Fibroblast of skin of right quadriceps (primary cell): Measurements from ENCODE around the gene BANP.
"Not testable (repeated sequence)": the region's sequence is repeated elsewhere in the genome, so short reads cannot be mapped to it uniquely, and the experiment has no call there.

ENCODE experiments used
- DNase-seq: peaks from one replicate; pipeline ENCODE4 v3.0.0-alpha.2; 2013

Gene BANP

DNA sequence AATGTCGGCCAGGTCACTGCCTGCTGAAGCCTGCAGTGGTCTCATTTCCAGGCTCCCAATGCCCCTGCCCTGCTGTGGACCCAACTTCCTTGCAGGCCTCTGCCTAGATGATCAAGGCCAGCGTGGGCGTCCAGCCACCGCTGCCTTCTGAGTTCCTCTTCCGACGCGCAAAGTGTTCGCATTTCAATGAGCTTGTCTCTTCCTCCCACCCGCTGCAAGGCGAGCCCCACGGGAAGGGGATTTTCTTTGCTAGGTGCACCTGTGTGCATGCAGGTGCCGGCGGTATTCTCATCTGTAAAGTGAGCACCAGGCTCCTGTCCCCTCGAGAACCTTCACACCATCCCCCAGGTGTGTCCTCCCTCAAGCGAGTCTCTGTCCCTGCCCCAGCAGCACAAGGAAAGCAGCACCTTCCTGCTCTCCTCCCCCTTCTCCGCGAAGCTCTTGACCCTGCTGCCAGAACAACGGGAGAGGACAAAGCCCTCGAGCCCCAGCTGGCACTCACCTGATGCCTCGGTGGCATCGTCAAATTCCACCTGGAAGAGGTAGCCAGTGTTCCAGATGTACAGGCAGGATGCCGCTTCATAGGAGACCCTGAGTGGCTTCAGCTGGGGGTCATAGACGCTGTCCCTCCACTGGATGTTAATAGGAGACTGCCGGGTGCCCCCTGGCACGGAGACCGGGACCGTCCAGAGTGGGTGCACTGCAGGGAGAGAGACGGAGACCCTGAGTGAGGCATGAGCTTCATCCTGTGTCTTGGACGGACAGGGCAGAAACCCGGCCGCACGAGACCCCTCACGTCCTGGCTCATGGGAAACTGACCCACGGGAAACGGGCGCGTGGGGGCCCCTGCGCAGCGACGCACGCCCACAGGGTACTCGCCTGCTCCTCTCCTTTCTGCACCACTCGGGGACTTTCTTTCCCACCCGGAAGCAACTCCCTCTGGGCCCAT lies 24.7 kb upstream of the BANP start:
- DNase-seq: no peak

DNA sequence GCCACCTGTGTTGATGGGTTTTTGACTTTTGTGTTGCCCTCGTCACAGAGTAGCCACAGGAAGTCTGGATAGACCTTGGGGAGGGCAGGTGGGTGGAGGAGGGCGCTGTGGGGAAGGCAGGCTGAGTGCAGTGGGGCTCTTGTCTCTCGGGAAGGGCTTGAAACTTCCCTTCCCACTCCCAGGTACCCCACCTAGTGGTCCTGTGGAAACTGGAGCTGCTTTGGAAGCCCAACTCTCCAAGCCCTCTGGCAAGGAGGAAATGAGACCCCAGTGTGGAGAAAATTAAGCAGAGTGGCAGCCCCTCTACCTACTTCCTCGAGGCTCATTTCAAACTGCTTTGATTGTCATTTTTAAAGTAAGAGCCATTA lies 24.1 kb upstream of the BANP start:
- DNase-seq: no peak

DNA sequence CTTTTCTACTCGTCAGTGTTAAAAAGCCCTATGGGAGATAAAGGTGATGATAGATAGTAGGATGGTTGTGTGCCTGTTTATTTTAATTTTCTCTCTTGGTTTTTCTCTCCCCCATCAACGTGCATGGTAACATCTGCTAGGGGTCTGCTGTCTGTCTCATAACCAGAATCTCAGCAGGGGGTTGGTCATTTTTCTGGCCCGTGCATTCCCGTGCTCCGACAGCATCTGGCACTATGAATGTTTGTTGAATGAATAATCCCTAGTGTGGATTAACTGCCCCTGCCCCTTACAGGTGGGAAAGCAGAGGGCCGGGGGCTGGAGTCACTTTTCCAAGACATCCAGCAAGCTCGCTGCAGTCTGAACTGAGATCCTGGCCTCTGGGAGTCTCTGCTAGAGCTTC lies 21.2 kb upstream of the BANP start:
- DNase-seq: peak; percentile 53

DNA sequence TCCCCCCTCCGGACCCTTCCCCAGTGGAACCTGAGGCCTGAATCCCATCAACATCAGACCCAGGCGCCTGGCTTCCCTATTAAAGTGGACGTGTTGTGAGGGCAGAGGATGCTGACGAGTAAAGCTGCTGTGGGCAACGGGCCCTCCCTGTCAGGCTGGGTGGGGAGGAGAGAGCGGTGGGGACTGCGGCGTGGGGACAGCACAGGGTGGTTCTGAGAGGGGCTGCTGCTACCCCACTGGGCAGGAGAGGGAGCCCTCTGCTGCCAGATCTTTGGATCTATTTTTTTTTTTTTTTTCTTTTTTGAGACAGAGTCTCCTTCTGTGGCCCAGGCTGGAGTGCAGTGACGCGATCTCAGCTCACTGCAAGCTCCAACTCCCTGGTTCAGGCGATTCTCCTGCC lies 20.8 kb upstream of the BANP start:
- DNase-seq: no peak

DNA sequence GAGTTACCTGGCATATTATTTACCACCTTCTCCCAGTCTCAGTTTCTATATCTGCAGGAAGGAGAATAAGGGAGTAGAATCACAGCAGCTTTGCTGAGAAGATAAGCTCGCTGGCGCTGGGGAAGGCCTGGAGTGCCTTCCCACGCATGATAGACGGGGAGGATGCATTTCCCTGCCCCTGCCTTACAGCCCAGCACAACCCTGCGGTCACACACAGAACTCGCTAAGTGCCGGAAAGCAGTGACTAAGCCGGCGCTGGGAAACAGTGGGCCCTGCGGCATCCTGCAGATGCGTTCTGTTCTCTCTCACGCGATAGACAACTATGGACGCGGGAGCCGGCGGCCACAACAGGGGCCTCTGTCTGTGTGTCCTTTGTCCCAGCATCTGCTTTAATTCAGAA lies 19.7 kb upstream of the BANP start:
- DNase-seq: no peak

DNA sequence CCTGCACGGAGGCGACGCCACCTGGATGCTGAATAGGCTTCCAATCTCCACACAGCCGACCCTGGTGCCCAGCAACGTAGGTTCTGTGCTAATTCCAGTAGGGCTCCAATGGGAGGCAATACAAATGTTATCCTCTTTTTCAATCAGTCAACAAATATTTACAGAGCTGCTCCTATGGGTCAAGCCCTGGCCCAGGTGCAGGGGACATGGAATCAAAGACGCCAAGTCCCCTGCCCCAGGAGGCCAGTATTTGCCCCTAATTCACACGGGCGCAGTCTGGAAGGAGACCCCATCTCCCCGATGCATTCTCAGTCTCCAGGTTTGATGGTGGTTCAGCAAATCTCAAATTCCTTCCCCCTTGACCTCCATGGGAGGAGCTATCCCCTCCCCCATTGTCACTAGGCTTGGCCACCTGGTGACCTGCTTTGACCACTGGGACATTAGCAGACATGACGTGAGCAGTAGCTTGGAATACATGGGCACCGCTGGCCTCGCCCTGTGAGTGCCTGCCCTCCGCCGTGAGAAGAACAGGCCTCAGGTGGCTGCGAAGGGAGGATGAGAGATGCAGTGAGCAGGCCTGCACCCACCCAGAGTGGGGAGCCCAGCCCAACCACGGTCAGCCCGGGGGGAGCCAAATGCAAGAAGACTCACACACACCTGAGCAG lies 18.6 kb upstream of the BANP start:
- not testable (repeated sequence) for DNase-seq

DNA sequence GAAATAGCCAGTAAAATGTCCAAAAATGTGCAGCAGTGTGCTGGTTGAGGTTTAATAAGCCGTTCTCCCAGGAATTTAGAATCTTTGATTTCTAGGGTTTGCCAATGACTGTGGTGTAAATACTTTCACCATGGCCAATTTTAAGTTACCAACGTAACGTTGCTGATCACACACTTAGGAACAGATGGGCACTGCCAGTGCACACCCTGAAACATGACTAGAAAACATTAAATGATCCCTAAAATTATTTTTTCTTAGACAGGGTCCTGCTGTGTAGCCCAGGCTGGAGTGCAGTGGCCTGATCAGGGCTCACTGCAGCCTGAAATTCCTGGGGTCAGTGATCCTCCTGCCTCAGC lies 18.1 kb upstream of the BANP start:
- no peak for DNase-seq

DNA sequence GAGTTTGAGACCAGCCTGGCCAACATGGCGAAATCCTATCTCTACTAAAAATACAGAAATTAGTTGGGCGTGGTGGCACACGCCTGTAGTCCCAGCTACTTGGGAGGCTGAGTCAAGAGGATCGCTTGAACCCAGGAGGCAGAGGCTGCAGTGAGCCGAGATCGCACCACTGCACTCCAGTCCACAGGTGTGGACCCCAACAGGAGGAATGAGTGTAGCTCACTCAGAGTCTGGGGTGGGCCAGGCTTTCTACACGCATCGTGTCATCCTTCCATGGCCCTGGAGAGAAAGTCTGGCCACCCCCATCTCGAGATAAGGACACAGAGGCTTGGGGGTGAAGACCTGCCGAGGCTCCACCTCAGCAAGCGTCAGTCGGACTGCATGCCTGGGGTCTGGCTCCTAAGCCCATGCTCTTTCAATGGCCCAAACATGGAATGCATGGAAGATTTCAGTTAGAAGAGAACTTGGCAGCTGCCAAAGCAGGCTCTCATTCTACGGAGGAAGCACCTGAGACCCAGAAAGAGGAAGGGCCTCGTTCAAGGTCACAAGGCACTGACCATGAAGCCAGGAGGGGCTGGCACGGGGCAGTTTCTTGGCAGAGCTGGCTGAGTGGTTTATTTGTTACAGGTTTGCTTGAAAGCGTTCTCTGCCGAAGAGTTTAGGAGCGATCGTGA lies 16.3 kb upstream of the BANP start:
- DNase-seq: not testable (repeated sequence)

DNA sequence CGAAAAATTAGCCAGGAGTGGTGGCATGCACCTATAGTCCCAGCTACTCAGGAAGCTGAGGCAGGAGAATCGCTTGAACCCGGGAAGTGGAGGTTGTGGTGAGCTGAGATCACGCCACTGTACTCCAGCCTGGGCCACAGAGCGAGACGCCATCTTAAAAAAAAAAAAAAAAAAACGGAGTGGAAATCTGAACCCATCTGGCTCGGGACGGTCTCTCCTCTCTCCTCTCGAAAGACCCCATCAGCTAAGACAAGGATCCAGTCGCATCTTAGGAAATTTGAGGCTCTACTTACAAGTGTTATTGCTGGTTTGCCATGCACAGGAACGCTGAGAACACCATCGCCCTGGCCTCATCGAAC lies 15.2 kb upstream of the BANP start:
- not testable (repeated sequence) for DNase-seq

DNA sequence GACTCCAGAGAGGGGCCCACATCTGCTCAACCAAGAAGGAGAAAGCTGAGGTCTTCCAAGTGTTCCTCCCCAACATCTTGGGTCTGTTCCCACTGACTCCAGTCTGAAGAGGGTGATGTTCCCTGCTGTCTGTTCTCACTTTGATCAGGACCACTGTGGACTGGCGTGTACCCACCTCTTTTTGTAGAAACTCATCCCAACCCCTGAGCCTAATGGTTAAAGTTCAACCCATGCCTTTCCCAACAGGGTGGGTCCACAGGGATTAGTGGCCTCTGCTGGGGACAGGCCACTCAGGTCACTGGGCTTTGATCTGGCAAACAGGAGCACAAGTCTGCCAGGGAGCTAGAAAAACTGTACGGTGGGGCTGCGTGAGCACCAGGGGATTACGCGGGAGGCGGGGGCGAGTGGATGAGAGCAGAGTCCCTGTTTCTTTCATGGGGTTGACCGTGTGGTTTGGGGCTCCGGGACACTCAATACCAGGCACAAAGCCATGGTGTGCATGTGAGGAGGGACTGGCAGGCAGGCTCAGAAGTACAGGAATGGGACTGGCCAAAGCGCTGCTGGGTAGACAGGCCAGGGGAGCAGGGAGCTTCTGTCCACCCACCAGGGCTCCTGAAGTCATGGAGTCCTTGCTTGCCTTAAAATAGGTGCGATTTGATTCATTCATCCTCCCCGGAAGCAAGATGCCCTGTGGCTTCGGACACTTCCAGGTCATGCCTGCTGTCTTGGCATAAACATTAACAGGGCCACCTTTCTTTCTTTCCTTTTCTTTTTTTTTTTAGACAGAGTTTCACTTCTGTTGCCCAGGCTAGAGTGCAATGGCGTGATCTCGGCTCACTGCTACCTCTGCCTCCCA lies 14.6 kb upstream of the BANP start, which contains the start of gene CA5A:
CA5A (minus strand) TSS at position 155 of the 856 bp plus-strand sequence; CDS start at position 76, 79 bp downstream.
- DNase-seq: no peak

DNA sequence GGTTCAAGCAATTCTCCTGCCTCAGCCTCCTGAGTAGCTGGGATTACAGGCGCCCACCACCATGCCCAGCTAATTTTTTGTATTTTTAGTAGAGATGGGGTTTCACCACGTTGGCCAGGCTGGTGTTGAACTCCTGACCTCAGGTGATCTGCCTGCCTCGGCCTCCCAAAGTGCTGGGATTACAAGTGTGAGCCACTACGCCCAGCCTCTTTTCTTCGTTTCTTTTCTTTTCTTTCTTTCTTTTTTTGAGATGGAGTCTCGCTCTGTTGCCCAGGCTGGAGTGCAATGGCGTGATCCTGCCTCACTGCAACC lies 14.0 kb upstream of the BANP start:
- not testable (repeated sequence) for DNase-seq

DNA sequence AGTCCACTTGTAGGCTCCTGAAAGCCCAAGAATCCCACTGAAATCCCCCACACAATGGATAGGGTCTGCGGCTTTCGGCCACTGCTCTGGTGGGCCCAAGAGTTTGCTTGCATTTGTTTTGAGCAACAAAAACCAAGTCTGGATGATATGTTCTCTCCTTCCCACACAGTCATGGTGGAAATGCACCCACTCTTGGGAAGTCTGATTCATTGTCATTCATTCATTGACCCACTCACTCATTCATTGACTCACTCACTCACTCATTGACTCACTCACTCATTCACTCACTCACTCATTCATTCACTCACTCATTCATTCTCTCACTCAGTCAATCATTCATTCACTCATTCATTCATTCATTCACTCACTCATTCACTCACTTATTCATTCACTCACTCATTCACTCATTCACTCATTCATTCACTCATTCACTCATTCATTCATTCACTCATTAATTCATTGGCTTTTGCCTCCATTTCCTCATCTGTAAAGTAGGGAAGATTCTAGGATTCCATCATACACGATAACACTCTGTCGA lies 12.8 kb upstream of the BANP start:
- no peak for DNase-seq

DNA sequence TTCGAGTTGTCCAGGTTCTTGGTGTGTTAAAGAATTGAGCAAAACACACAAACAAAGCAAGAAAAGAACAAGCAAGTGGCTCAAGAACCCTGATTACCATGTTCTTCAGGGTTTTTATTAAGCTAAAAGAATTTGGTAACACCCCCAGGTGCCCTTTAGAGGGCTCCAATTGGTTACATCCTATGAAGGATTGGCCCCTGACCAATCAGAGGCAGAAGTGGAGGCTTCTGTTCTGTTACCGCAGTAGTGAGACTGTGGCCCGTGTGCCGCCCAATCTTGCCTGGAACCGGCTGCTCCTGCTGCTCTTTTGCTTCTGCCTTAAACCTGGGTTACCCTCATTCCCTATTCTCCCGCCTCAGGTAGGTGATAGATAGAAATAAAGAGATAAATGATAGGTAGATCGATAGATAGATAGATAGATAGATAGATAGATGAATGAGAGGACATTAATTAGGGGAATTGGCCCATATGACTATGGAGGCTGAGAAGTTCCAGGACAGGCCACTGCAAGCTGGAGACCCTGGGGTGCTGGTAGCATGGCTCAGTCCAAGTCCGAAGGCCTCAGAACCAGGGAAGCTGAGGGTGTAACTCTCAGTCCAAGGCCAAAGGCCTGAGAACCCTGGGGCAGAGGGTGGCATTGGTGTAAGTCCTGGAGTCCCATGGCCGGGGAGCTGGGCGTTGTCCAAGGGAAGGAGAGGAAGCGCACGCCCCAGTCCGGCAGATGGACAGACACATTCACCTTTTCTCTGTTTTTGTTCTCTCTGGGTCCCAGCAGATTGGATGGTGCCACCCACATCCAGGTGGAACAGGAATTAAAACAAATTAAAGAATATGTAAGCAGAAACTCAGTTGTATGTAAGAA lies 11.4 kb upstream of the BANP start:
- DNase-seq: no peak

DNA sequence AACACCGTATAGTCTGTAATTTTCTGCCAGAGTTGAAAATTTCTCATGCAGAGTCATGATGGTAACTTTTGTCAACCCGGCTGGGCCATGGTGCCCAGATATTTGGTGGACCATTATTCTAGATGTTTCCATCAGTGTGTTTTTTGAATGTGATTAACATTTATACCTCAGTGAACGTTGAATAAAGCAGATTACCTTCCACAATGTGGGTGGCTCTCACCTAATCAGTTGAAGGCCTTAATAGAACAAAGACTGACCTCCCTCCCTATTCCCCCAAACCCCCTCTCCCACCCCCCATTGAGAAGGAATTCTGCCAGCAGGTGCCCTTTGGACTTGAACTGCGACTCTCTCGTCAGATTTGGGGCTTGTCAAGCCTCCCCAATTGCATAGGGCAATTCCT lies 8.6 kb upstream of the BANP start:
- DNase-seq: no peak

DNA sequence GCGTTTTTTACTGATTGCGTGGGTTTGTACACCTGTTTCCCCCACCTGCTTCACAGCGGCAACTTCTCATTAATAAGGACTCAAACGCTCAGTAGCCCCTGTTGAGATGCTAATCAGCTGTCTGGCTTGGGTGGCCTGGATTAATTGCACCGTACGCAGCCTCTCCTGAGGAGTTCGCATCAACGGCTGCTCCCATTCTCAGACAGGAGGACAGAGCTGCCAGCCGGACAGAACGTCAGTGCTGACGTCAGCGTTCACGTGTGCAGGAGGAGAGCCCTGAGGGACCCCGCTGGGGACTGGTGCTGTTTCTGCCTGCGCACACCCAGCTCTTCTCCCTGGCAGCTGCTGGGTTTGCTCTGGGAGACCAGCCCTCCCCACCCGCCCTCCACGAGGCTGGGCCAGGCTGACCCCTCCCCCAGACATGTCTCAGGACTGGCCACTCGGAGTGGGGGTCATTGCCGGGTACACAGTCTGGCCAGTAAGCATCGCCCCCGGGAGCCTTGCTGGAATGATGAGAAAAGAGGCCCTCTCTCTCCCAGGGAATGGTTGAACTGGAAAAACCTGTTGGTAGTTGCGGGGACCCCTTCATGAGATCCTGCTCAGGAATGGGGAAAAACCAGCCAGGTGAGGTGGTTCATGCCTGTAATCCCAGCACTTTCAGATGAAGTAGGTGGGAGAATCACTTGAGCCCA lies 5.7 kb upstream of the BANP start:
- peak; percentile 56 for DNase-seq

DNA sequence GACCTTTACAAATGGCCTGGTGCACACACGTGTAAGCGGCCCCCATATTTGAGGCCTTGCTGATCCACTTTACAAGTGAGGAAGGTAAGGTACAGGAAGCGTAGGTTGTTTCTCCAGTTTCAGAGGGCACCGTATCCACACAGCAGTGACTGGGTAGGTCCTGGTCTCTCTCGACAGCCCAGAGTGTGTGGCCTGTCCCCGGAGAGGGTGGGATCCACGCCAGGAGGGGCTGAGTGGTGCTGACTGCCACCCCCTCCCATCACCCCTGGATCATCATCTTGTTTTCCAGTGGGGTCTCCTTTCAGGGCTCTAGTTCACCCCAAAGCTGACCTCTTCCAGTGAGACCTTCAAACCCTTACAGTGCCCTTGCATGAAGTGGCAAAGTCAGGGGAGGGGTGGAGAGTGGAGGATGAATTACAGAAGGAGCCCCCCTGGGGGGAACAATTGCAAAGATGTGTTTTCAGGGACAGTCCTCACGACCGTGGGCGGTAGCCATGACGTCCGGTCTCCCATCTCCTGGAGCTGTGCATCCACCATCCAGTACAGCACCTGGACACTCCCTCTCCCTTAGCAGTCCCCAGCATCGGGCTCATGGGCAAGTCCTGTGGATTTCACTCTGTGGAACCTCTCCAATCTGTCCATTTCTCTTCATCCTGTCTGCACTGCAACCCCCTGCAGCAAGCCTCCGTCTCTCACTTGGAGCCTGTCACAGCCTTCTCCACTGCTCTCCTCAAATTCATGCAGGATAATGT lies 4.5 kb upstream of the BANP start:
- DNase-seq: no peak

DNA sequence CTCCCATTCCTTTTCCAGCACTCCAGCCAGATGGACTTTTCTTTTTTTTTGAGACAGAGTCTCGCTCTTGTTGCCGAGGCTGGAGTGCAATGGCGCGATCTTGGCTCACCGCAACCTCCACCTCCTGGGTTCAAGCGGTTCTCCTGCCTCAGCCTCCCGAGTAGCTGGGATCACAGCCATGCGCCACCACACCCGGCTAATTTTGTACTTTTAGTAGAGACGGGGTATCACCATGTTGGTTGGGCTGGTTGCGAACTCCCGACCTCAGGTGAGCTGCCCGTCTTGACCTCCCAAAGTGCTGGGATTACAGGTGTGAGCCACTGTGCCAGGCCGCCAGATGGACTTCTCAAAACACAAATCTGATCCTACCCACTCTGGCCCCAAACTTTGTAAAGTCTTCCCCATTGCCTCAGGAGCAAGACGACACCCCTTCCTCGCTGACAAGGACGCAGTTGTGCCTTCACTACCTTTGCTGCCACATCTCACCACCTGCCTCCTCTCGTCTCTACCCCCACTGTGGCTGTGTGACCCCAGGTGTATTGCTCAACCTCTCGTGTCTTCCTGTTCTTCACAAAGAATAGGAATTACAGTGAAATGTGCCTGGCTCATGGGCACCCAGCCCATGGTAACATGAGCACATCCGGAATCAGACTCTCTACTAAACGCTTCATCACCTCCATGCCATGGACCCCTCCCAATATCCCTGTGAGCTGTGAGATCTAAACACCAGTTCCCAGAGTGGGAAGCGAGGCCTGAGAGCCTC lies 3.7 kb upstream of the BANP start:
- no peak for DNase-seq

DNA sequence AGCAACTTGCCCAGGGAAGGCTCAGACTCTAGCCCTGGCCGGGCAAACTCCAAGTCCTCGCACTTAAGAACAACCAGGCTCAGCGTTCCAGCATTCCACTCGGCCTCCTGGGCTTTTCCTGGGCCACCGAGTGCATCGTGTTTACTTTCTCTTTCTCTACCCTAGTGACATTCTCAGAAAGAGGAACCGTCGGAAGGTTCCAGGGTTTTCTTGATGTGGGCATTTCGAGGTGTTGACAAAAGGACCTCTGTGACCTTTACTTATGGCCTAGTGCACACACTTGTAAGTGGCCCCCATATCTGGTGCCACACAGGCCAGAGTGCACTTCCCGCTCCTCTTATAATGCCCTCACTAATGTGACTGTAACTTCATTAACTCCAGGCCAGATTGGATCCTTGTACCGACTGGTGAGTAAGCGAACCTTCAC lies 3.1 kb upstream of the BANP start:
- no peak for DNase-seq

DNA sequence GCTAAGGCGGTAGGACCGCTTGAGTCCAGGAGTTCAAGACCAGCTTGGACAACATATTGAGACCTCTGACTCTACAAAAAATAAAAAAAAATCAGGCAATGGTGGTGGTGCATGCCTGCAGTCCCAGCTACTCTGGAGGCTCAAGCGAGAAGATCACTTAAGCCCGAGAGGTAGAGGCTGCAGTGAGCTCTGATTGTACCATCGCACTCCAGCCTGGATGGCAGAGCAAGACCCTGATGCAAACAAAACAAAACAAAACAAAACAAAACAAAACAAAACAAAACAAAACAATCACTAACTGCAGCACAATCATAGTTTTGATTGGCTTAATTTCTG lies 2.5 kb upstream of the BANP start:
- DNase-seq: no peak
